Measurements from ENCODE around the gene WFDC2. TPM values are rescaled to one million over a fixed set of nuclear protein-coding genes. Genes with fewer than 3 reads are reported as not detected.
A peak's percentile ranks its signal among the peaks of the same experiment; 100 is the strongest.

Gene WFDC2
- total RNA-seq, 1 donor from 2014 or later = not detected

DNA sequence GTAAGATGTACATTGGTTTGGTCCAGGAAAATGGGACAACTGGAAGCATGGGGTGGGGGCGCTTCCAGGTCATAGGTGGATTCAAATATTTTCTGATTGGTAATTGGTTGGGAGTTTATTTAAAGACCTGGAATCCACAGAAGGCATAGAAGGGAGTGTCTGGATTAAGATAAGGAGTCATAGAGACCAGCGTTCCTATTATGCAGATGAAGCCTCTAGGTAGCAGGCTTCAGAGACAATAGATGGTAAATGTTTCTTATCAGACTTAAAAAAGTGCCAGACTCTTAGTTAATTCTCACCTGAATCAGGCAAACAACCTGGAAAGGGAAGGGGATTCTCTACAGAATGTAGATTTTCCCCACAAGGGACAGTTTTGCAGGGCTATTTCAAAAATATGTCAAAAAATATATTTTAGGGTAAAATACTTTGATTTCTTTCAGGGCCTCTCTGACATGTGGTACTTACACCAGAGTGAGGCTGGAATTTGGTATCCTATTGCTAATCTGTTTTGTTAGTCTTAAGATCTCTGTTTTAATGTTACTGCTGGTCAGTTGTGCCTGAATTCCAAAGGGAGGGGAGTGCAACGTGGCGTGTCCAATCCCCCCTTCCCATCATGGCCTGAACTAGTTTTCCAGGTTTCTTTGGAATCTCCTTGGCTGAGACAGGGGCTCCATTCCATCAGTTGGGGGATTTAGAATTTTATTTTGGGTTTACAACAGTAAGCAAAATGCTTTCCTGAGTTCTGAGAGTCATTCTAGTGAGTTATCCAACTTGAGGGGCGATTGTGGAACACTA, 28.5 kb upstream of the WFDC2 start:
- H3K27ac Mint-ChIP-seq = no peak overlapping the region
- DNase-seq = no peak
- intact Hi-C loops (cut with micrococcal nuclease) = no loop called here
- H3K4me1 Mint-ChIP-seq = peaks cover 29% of the 10 kb centered on the region
- no peaks in the 10 kb centered on the region for H3K9me3 Mint-ChIP-seq
- no peaks in the 10 kb centered on the region for H3K36me3 Mint-ChIP-seq (ENCODE audit: low read depth)
- peaks cover 5% of the 10 kb centered on the region for H3K27me3 Mint-ChIP-seq
- H3K4me3 Mint-ChIP-seq = no peak overlapping the region

DNA sequence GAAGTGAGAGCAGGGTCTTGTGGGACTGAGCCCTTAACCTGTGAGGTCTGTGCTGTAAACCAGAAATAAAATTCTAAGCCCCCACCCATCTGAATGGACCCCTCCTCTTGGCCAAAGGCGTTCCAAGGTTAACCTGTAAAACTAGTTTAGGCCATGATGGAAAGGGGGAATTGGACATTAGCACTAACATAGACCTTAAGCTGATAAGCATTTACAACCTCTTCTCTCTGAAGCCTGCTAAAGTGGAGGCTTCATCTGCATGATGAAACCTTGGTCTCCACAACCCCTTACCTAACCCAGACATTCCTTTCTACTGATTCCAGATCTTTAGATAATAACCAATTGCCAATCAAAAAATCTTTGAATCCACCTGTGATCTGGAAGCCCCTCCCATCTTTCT, 27.8 kb upstream of the WFDC2 start:
- Mint-ChIP-seq H3K9me3 (no peaks in the 10 kb centered on the region), H3K4me1 (peaks cover 26% of the 10 kb centered on the region), H3K27me3 (peaks cover 7% of the 10 kb centered on the region), H3K36me3 (ENCODE audit: low read depth) (no peaks in the 10 kb centered on the region), H3K4me3 (no peak overlapping the region), H3K27ac (no peak overlapping the region)
- DNase-seq = no peak
- intact Hi-C loops (cut with micrococcal nuclease) = no loop called here

DNA sequence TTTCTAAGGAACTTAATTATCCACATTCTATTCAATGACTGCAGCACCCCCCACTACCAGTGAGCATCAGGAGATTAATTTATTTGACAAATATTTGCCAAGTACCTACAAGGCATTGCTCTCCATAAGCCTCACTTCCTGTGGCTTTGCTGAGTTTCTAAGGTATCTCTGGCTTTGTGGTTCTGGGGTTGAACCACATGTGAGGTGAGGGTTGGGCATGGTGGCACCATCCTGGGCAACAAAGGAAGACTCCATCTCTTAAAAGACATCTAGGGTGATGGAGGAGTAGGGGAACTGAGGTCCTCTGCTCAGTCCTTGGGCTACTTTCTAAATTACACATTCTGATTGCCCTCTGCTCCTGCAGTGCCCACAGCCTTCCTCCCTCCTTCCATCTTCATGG, 25.5 kb upstream of the WFDC2 start:
- DNase-seq = peak; percentile 77
- Mint-ChIP-seq H3K27ac (no peak overlapping the region), H3K4me1 (peaks cover 22% of the 10 kb centered on the region), H3K27me3 (peaks cover 7% of the 10 kb centered on the region), H3K36me3 (ENCODE audit: low read depth) (no peaks in the 10 kb centered on the region), H3K4me3 (no peak overlapping the region), H3K9me3 (no peaks in the 10 kb centered on the region)
- intact Hi-C loops (cut with micrococcal nuclease) = no loop called here

DNA sequence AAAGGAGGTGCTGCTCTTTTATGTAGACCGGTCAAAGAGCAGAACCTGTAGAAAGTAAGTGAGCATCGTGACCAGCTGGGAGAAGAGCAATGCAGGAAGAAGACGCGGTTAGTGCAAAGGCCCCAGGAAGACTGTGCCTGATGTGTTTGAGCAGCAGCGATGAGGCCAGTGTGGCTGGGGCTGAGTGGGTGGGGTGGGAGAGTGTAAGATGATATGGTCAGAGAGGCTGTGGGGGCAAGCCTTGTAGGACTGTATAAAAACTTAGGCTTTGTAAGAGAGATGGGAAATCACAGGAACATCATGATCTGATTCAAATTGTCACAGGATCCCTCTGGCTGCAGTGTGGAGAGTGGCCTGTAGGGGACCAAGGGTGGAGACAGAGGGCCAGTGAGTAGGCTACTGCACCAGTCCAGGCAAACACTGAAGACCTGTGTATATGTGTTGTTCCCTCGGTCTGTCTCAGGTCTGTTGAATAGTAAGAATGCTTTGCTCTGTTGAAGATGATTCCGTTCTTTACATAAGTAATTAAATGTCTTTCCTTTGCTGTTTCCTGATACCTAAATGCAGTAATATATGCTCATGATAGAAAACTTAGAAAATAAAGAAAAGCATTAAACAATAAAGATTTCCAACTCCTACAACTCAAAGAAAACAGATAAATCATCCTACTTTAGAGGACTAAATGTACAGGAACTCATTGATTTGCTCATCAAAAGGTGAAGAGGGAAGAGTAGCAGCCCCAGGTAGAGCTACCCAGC, 23.6 kb upstream of the WFDC2 start:
- Mint-ChIP-seq H3K4me3 (no peak overlapping the region), H3K27me3 (peaks cover 5% of the 10 kb centered on the region), H3K9me3 (no peaks in the 10 kb centered on the region), H3K4me1 (peaks cover 22% of the 10 kb centered on the region), H3K36me3 (ENCODE audit: low read depth) (no peaks in the 10 kb centered on the region), H3K27ac (no peak overlapping the region)
- DNase-seq = peak; percentile 85
- intact Hi-C loops (cut with micrococcal nuclease) = no loop called here

DNA sequence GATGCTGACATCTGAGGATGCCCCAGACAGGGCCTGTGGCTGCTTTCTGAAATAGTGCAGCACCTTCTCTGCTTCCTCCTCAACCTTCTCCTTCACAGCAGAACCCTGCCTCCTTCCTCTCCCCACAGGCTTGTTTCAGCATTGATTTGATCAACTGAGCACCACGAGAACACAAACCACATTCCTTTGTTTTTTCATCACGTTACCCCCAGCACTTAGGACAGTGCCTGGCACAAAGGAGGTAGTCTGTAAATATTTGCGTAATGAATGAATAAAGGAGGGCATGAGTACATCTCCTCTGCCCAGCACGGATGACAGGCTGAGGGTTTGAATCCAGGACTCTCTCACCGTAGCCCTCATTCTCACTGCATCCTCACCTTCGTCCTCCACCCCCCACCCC, 21.3 kb upstream of the WFDC2 start:
- H3K27ac Mint-ChIP-seq = no peak overlapping the region
- H3K36me3 Mint-ChIP-seq (ENCODE audit: low read depth) = no peaks in the 10 kb centered on the region
- H3K27me3 Mint-ChIP-seq = peaks cover 6% of the 10 kb centered on the region
- intact Hi-C loops (cut with micrococcal nuclease) = no loop called here
- H3K9me3 Mint-ChIP-seq = no peaks in the 10 kb centered on the region
- peaks cover 26% of the 10 kb centered on the region for H3K4me1 Mint-ChIP-seq
- no peak for DNase-seq
- H3K4me3 Mint-ChIP-seq = no peak overlapping the region

- no peaks in the 10 kb centered on the region for H3K36me3 Mint-ChIP-seq (ENCODE audit: low read depth)
- no peak overlapping the region for H3K4me3 Mint-ChIP-seq
- H3K27me3 Mint-ChIP-seq = peaks cover 5% of the 10 kb centered on the region
- intact Hi-C loops (cut with micrococcal nuclease) = no loop called here
- H3K9me3 Mint-ChIP-seq = no peaks in the 10 kb centered on the region
- H3K27ac Mint-ChIP-seq = no peak overlapping the region
- no peak for DNase-seq
- peaks cover 15% of the 10 kb centered on the region for H3K4me1 Mint-ChIP-seq
These were observed 20.0 kb upstream of the WFDC2 start for GRCh38 chr20:45449528-45449927.

DNA sequence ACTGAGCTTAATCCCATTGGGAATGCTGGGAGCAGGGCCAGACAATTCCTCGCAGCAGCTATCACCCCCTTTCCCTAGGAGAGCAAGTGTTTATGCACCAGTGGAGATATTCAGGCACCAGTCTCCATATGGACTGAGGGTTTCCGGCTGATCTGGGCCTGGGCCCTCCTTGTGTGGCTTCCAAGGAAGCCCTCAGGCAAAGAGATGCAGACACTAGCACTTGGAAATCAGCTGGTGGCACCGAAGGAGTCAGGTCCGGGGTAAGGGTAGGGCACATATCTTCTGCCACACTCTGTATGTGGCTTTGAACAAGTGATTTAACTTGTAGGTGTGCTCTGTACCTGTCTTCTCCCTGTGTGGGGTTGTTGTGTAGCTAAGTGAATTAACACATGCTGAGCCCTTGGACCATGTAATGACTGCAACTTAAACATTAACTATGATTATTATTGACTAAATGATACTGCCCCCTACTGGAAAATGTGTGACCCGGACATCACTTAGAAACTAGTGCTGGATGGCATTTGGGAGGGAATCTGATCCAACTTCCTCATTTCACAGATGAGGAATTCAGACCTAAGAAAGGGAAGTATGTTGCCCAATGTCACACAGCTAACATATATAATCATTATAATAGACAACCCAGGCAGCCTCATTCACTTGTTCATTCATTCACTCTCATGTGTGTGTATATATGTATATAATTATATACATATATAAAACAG, 19.3 kb upstream of the WFDC2 start:
- Mint-ChIP-seq H3K9me3 (no peaks in the 10 kb centered on the region), H3K36me3 (ENCODE audit: low read depth) (no peaks in the 10 kb centered on the region), H3K27me3 (peaks cover 5% of the 10 kb centered on the region), H3K4me1 (peaks cover 11% of the 10 kb centered on the region), H3K27ac (no peak overlapping the region), H3K4me3 (no peak overlapping the region)
- intact Hi-C loops (cut with micrococcal nuclease) = loop anchor here (1.0 to 2.0 kb wide), 2 partner anchors 76 to 131 kb away; no protein-coding TSS in a partner anchor
- DNase-seq = peak; percentile 76

DNA sequence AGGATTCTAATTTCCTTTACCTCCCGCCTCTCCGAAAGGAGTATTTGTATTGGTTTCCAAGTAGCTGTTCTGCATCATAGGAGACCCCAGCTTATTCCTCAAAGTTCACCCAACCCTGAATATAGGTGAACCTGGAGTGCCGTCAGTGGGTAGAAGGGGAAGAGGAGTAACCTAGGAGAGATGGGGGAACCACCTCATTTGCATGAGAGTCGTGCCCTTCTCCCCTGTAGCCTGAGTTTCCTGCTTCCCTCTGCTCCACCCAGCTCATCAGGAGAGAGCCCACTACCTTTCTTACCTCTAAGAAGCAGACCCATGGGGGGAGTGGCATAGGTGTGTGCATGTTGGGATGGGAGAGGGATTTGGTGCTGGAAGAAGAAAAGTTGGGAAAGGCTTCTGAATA, 17.3 kb upstream of the WFDC2 start:
- H3K36me3 Mint-ChIP-seq (ENCODE audit: low read depth) = no peaks in the 10 kb centered on the region
- peaks cover 5% of the 10 kb centered on the region for H3K27me3 Mint-ChIP-seq
- no peak for DNase-seq
- H3K9me3 Mint-ChIP-seq = no peaks in the 10 kb centered on the region
- intact Hi-C loops (cut with micrococcal nuclease) = no loop called here
- H3K4me3 Mint-ChIP-seq = no peak overlapping the region
- H3K27ac Mint-ChIP-seq = no peak overlapping the region
- peaks cover 3% of the 10 kb centered on the region for H3K4me1 Mint-ChIP-seq

GRCh38 chr20:45452772-45453691, 16.5 kb upstream of the WFDC2 start:
- Mint-ChIP-seq H3K27me3 (peaks cover 5% of the 10 kb centered on the region), H3K4me3 (no peak overlapping the region), H3K4me1 (peaks cover 3% of the 10 kb centered on the region), H3K9me3 (no peaks in the 10 kb centered on the region), H3K27ac (no peak overlapping the region), H3K36me3 (ENCODE audit: low read depth) (no peaks in the 10 kb centered on the region)
- intact Hi-C loops (cut with micrococcal nuclease) = no loop called here
- DNase-seq = no peak

DNA sequence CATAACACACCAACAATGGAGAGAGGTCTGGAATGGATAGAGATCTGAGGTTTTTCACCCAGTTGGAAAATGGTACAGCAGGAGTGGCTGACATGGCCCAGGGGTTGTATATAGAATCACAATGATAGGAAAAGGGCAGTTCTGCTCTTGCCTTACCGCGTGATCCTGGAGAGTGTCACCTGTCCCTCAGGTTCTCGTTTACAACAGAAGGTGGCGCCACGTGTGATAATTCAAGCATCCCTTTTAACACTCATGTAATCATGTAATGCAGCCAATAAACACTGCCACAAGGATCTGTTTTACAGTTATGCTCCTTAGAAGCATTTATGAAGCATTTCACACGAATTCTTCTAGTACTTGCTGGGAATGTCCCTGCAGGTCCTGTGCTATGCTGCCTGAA, 12.9 kb upstream of the WFDC2 start:
- Mint-ChIP-seq H3K27me3 (peaks cover 8% of the 10 kb centered on the region), H3K36me3 (ENCODE audit: low read depth) (no peaks in the 10 kb centered on the region), H3K9me3 (no peaks in the 10 kb centered on the region), H3K27ac (no peak overlapping the region), H3K4me1 (peaks cover 3% of the 10 kb centered on the region), H3K4me3 (no peak overlapping the region)
- peak; percentile 83 for DNase-seq
- intact Hi-C loops (cut with micrococcal nuclease) = loop anchor here (1.0 kb wide), 1 partner anchor 315 kb away; no protein-coding TSS in a partner anchor

- Mint-ChIP-seq H3K9me3 (no peaks in the 10 kb centered on the region), H3K4me3 (no peak overlapping the region), H3K27ac (no peak overlapping the region), H3K4me1 (no peaks in the 10 kb centered on the region), H3K36me3 (ENCODE audit: low read depth) (no peaks in the 10 kb centered on the region), H3K27me3 (peaks cover 14% of the 10 kb centered on the region)
- DNase-seq = no peak
- intact Hi-C loops (cut with micrococcal nuclease) = no loop called here
These were observed 9.9 kb upstream of the WFDC2 start for GRCh38 chr20:45459606-45460005.

- intact Hi-C loops (cut with micrococcal nuclease) = no loop called here
- H3K36me3 Mint-ChIP-seq (ENCODE audit: low read depth) = no peaks in the 10 kb centered on the region
- H3K4me3 Mint-ChIP-seq = no peak overlapping the region
- no peak overlapping the region for H3K27ac Mint-ChIP-seq
- no peaks in the 10 kb centered on the region for H3K4me1 Mint-ChIP-seq
- peaks cover 19% of the 10 kb centered on the region for H3K27me3 Mint-ChIP-seq
- no peak for DNase-seq
- H3K9me3 Mint-ChIP-seq = no peaks in the 10 kb centered on the region
These were observed 8.3 kb upstream of the WFDC2 start for GRCh38 chr20:45461225-45461624.
